ENCODE results near the gene RPAP2.
A peak's percentile ranks its signal among the peaks of the same experiment; 100 is the strongest.

Gene RPAP2

DNA sequence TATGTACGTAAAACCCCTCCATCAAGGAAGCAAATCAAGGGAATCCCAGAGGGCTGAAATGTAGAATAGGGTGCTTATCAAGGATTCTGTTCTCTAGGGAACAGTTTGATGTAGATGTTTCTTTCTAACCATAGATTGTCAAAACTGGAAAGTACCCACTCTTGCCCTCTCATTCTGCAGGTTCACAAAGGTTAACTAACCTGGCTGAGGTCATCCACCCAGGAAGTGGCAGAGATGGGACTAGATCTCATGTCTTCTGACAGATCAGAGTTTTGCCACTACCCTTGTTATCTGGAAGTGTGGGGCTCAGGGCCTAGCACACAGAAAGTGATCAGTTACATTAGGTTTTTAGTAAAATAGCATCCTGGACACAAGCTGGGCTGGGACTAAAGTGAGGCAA lies 140.4 kb downstream of the RPAP2 start:
- no peak overlapping the region for H3K4me3 ChIP-seq (replicated peaks; ENCODE audit: low read depth, low read length)
- TF ChIP-seq, protein P1, sequence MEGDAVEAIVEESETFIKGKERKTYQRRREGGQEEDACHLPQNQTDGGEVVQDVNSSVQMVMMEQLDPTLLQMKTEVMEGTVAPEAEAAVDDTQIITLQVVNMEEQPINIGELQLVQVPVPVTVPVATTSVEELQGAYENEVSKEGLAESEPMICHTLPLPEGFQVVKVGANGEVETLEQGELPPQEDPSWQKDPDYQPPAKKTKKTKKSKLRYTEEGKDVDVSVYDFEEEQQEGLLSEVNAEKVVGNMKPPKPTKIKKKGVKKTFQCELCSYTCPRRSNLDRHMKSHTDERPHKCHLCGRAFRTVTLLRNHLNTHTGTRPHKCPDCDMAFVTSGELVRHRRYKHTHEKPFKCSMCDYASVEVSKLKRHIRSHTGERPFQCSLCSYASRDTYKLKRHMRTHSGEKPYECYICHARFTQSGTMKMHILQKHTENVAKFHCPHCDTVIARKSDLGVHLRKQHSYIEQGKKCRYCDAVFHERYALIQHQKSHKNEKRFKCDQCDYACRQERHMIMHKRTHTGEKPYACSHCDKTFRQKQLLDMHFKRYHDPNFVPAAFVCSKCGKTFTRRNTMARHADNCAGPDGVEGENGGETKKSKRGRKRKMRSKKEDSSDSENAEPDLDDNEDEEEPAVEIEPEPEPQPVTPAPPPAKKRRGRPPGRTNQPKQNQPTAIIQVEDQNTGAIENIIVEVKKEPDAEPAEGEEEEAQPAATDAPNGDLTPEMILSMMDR (IDR thresholded peaks at IDR 0.05; ENCODE audit: low read length, missing control alignments): no peak
- DNase-seq (ENCODE audit: low read depth): no peak

DNA sequence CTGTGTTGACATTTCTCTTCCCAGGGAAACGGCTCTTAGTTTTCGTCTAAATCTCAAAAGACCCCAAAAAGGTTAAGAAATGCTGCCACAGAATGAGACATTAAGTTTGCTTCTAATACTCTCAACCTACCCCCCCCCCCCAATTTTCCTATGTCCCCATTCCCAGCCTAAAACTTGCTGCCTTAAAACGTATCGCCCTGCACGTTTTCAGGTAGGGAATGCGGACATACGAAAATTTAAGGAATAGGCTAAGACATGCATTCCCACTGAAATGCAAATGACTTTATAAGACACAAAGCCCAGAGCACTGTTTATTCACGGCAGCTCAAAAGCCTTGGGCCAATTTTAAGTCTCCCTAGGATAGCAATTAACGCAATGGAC lies 142.4 kb downstream of the RPAP2 start:
- H3K4me3 ChIP-seq (replicated peaks; ENCODE audit: low read depth, low read length): no peak overlapping the region
- TF ChIP-seq, protein P1 (IDR thresholded peaks at IDR 0.05; ENCODE audit: low read length, missing control alignments): no peak
- no peak for DNase-seq (ENCODE audit: low read depth)

DNA sequence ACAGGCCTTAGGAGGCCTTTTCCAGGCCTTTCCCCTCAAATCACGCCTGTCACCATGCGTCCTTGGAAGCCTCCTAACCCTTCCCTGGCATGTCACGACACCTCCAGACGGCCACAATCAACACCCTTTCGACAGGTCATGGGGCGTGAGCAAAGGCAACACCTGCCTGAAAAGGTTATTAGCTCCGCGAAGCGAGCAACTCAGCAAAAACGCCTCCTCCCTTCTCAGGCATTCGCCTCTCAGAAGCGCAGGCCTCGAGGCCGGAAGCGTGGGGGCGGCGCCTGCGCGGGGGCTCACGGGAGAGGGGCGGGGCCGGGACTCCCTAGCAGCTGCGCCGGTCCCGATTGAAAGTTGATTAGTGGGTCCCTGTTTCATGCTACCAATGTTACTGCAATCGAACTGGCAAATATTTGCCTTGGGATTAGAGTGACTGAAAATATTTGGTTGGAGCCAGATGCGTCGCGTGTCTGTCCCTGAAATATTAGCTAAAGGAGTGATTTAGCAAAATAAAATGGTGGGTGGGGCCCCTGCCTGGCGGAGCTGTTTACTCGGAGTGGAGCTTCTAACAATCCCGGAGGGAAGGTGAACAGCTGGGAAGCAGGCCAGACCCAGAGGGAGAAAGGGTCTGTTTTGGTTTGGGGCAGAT lies 143.0 kb downstream of the RPAP2 start:
- no peak for DNase-seq (ENCODE audit: low read depth)
- H3K4me3 ChIP-seq (replicated peaks; ENCODE audit: low read depth, low read length): no peak overlapping the region
- TF ChIP-seq, protein P1 (IDR thresholded peaks at IDR 0.05; ENCODE audit: low read length, missing control alignments): no peak

DNA sequence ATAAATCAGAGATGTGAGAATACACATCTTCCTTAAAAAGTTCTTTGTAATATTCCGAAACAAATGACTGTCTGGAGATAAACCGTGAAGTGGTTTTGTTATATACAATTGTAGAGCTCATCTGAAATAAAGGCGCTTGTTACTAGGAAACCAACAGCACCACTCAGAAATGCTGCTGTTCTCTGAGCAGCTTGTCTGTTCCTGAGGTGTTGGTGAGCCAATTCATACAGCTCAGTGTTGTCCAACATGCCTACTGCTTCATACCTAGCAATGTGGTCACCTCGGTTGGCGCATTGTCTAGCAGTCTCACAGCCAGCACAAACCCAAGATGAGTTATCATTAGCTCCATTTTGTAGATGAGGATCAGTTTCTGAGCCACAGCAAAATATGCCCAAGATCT lies 143.5 kb downstream of the RPAP2 start:
- DNase-seq (ENCODE audit: low read depth): no peak
- H3K4me3 ChIP-seq (replicated peaks; ENCODE audit: low read depth, low read length): no peak overlapping the region
- TF ChIP-seq, protein P1 (IDR thresholded peaks at IDR 0.05; ENCODE audit: low read length, missing control alignments): no peak

DNA sequence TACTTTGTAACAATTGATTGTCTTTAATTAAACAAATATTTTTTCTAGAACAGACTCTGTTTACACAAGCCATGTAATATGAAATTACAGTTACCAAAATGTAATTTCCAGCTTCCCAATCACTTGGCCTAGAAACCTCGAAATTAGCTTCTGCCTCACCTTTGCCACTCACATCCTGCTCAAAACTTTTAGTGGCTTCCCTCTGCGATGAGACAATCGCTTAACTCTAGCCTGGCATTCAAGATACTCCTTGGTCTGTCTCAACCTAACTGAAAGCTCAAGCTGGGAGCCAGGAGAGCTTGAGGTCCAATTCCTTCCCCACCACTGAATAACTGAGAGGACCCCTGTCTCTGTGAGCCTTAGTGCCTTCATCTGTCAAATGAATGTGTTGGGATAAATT lies 145.0 kb downstream of the RPAP2 start:
- no peak for DNase-seq (ENCODE audit: low read depth)
- H3K4me3 ChIP-seq (replicated peaks; ENCODE audit: low read depth, low read length): no peak overlapping the region
- TF ChIP-seq, protein P1 (IDR thresholded peaks at IDR 0.05; ENCODE audit: low read length, missing control alignments): no peak

DNA sequence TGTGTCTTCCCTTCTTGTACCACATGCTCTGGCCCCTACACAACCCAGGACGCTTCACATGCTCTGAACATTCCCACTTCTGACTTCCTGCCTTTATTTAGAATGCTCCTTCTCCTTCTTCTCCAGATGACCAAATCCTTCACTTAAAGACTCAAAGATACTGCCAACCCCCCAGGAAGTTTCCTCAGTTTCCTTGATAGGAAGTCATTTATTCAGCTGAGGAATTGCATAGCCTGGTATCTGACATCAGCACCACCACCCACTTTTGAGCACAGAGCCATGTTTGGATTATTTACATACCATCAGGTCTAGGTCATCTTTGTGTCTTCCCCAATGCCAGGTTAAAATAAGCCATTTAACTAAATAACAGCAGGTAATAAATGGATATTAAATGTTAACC lies 145.5 kb downstream of the RPAP2 start:
- peak; percentile 56 for DNase-seq (ENCODE audit: low read depth)
- H3K4me3 ChIP-seq (replicated peaks; ENCODE audit: low read depth, low read length): no peak overlapping the region
- TF ChIP-seq, protein P1 (IDR thresholded peaks at IDR 0.05; ENCODE audit: low read length, missing control alignments): no peak

DNA sequence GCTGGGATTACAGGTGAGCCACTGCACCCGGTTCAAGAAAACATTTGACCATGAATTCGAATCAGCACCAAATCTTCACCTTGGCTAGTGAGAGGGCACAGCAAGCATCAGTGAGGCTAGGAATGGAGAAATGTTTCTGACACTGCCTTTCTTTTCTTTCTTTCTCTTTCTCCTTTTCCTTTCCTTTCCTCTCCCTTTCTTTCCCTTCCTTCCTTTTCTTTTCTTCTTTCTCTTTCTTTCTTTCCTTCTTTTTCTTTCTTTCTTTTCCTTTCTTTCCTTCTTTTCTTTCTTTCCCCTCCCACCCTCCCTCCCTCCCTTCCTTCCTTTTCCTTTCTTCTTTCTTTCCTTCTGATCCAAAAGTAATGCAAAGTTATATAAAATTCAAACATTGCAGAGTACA lies 147.0 kb downstream of the RPAP2 start:
- DNase-seq (ENCODE audit: low read depth): no peak
- TF ChIP-seq, protein P1 (IDR thresholded peaks at IDR 0.05; ENCODE audit: low read length, missing control alignments): no peak
- H3K4me3 ChIP-seq (replicated peaks; ENCODE audit: low read depth, low read length): no peak overlapping the region

Measured in fibroblast of pulmonary artery (primary cell).